ENCODE data around the gene GPRIN3.

The GPRIN3 gene

DNA sequence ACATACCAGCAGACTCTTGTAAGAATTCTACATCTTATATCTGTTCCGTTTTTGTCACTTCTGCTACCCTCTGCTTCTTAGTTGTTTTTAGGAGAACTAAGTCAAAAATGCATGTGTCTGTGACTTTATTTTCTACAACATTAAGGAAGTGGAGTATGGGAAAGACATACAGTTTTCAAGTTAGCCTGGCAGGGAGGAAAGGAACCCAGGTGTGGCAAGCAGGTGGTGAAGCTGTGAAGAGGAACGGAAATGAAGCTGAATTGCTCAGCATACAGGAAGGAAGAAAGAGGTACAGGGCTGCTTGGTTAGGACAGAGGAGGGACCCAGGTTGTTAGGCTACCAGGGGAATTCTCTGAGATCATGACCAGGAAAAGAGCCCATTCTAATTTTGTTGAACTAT lies 9.4 kb downstream of the GPRIN3 start:
- DNase-seq (ENCODE audit: extremely low read depth, insufficient read length): no peak
- H3K4me3 ChIP-seq (replicated peaks; ENCODE audit: low read depth, low read length): no peak overlapping the region
- TF ChIP-seq, protein P1, sequence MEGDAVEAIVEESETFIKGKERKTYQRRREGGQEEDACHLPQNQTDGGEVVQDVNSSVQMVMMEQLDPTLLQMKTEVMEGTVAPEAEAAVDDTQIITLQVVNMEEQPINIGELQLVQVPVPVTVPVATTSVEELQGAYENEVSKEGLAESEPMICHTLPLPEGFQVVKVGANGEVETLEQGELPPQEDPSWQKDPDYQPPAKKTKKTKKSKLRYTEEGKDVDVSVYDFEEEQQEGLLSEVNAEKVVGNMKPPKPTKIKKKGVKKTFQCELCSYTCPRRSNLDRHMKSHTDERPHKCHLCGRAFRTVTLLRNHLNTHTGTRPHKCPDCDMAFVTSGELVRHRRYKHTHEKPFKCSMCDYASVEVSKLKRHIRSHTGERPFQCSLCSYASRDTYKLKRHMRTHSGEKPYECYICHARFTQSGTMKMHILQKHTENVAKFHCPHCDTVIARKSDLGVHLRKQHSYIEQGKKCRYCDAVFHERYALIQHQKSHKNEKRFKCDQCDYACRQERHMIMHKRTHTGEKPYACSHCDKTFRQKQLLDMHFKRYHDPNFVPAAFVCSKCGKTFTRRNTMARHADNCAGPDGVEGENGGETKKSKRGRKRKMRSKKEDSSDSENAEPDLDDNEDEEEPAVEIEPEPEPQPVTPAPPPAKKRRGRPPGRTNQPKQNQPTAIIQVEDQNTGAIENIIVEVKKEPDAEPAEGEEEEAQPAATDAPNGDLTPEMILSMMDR (IDR thresholded peaks at IDR 0.05; ENCODE audit: insufficient read depth, low read length, poor library complexity, severe bottlenecking): no peak
- no peaks in the 10 kb centered on the region for H3K36me3 ChIP-seq (ENCODE audit: control insufficient read depth, insufficient read depth, low read length)
- no peaks in the 10 kb centered on the region for H3K27me3 ChIP-seq (replicated peaks; ENCODE audit: control insufficient read depth, insufficient read depth, low read length)

DNA sequence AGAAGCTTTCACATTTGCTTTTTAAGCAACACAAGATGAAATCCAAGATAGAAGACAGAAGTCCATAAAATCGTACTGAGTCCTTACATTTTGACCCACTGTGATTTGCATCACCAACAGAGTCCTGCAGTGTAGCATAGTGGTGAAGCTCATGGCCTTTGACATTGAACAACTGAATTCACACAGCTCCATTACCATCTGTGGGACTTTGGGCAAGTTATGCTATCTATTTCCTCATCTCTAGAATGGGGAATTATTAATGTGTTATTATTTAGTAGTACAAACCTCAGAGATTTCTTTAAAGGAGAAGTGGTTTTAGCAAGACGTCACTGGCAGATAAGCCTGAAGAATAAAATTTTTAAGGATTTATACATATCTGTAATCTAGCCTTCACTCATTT lies 10.7 kb downstream of the GPRIN3 start:
- Histone ChIP-seq H3K4me3 (replicated peaks; ENCODE audit: low read depth, low read length) (no peak overlapping the region), H3K27me3 (replicated peaks; ENCODE audit: control insufficient read depth, insufficient read depth, low read length) (no peaks in the 10 kb centered on the region), H3K36me3 (ENCODE audit: control insufficient read depth, insufficient read depth, low read length) (no peaks in the 10 kb centered on the region)
- TF ChIP-seq, protein P1 (IDR thresholded peaks at IDR 0.05; ENCODE audit: insufficient read depth, low read length, poor library complexity, severe bottlenecking): no peak
- DNase-seq (ENCODE audit: extremely low read depth, insufficient read length): no peak

DNA sequence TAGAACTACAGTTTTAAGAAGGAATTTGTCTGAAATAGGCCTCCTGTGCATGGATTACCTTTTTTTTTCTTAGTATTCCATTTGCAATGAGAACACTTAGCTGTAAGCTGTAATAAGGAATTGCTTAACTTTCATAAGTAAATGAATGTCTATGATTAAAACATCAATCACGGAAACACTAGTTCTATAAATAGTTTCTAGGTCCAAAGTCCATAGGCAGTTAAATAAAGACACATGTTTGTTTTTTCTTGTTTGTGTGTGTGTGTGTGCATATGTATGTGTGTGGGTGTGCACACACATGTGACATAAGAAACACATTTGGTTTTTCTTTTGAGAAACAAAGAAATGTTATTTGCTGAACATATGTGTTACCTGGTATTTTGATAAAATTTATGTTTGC lies 11.2 kb downstream of the GPRIN3 start:
- DNase-seq (ENCODE audit: extremely low read depth, insufficient read length): no peak
- H3K4me3 ChIP-seq (replicated peaks; ENCODE audit: low read depth, low read length): no peak overlapping the region
- TF ChIP-seq, protein P1 (IDR thresholded peaks at IDR 0.05; ENCODE audit: insufficient read depth, low read length, poor library complexity, severe bottlenecking): no peak
- no peaks in the 10 kb centered on the region for H3K27me3 ChIP-seq (replicated peaks; ENCODE audit: control insufficient read depth, insufficient read depth, low read length)
- no peaks in the 10 kb centered on the region for H3K36me3 ChIP-seq (ENCODE audit: control insufficient read depth, insufficient read depth, low read length)

DNA sequence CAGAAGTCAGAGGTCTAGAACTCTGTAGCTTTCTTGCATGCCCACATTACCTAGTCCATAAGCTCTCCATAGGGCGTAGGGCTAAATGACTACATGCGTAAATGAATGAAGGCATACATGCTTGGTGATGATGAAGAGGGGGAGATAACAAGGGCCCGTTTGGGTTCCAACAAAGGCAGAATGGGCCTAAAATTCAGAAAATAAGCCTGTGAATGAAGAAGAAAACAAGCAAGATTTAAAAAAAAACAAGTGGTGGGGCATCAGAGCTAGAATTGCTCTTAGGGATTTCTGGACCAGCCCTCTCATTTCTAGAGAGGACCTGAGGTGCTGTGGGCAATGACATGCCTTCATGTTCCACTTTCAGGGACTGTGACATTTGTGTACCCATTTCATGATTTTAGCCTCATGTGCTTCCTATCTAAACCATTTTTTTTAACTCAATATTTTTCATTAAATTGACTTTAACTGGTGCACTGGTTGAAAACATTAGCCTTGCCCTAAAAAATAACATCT lies 12.1 kb downstream of the GPRIN3 start:
- TF ChIP-seq, protein P1 (IDR thresholded peaks at IDR 0.05; ENCODE audit: insufficient read depth, low read length, poor library complexity, severe bottlenecking): no peak
- no peak for DNase-seq (ENCODE audit: extremely low read depth, insufficient read length)
- Histone ChIP-seq H3K4me3 (replicated peaks; ENCODE audit: low read depth, low read length) (no peak overlapping the region), H3K36me3 (ENCODE audit: control insufficient read depth, insufficient read depth, low read length) (no peaks in the 10 kb centered on the region), H3K27me3 (replicated peaks; ENCODE audit: control insufficient read depth, insufficient read depth, low read length) (no peaks in the 10 kb centered on the region)

DNA sequence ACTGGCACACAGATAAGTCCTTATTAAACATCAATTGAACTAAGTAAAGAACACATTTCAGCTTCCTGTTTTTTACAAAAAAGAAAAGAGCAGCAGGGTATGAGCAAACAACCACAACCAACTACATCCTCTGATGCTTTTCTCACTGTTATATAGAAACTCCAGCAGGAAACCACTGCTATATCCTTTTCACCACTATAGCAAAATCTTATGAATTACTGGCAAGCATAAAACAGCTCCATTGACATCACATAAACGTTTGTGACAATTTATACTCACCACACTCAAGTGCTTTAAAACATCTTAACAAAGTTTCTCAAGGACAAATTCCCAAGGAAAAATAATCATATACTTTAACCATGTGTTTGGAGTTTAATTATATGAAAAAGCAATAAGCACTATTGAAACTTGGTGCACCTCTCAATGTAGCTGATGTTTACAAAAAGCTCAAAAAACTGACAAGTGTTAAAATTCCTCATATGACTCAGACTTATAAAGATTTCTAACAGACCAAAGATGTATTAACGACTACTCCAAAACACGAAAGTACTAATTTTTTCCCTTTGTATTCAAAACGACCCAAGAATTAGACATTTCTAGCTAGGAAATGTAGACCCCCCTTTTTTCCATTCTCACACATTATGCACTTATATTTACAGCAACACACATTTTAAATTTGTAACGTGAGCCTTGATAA lies 12.9 kb downstream of the GPRIN3 start:
- H3K4me3 ChIP-seq (replicated peaks; ENCODE audit: low read depth, low read length): no peak overlapping the region
- no peaks in the 10 kb centered on the region for H3K27me3 ChIP-seq (replicated peaks; ENCODE audit: control insufficient read depth, insufficient read depth, low read length)
- no peaks in the 10 kb centered on the region for H3K36me3 ChIP-seq (ENCODE audit: control insufficient read depth, insufficient read depth, low read length)
- DNase-seq (ENCODE audit: extremely low read depth, insufficient read length): no peak
- TF ChIP-seq, protein P1 (IDR thresholded peaks at IDR 0.05; ENCODE audit: insufficient read depth, low read length, poor library complexity, severe bottlenecking): no peak

All from GM06990 (cell line).